ENCODE data around the gene CABLES2.

- TF ChIP-seq CTCF (IDR thresholded peaks at IDR 0.05) (no peak), POLR2A (IDR thresholded peaks at IDR 0.05; ENCODE audit: low read depth) (no peak), POLR2AphosphoS5 (IDR thresholded peaks at IDR 0.05) (no peak)
These were observed 37.3 kb downstream of the CABLES2 start for GRCh38 chr20:62369815-62370114.
